Testis (tissue), 2 donors: Measurements from ENCODE around the gene PHLPP1.

ENCODE experiments used
- CTCF ChIP-seq, 3 experiments: fragments of 450-650 bp in 2 of 3; fragments of 200-600 bp in 1 of 3; sonication (generic) in 1 of 3; IDR thresholded peaks; one replicate each; pipeline ENCODE4 v1.5.1; 2016 to 2019; ENCODE audit warnings: antibody characterized with exemption in 3 of 3, mild to moderate bottlenecking in 2 of 3, moderate library complexity in 1 of 3
- POLR2A ChIP-seq: fragments of 450-650 bp; IDR thresholded peaks from one replicate; pipeline ENCODE4 v1.6.1; 2017; ENCODE audit warnings: antibody characterized with exemption, mild to moderate bottlenecking, moderate library complexity

DNA sequence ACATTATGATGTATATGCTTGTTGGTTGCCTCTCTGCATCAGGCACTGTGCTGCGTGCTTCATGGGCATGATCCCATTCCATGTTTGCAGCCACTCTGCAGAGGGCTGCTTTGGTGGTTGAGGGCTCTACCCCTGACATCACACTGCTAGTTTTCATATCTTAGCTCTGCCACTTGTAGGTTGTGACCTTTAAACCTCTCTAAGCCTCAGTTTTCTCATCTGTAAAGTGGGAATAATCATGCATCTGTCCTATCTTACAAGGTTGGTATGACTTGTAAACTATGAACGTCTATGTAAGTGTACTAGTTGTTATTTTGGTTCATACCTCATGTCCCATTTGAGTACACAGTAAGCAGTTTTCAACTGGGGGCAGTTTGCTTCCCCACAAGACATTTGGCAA lies 260.4 kb downstream of the PHLPP1 start:
- TF ChIP-seq CTCF (IDR thresholded peaks at IDR 0.05) (no peak), POLR2A (no peak)
